H1 (cell line): ENCODE measurements around the gene NT5E. TPM values are rescaled to one million over a fixed set of nuclear protein-coding genes. Genes with fewer than 3 reads are reported as not detected.

Experiments
- CTCF ChIA-PET: fragments of 300-600 bp; sonication (Branson Sonifier 250); formaldehyde crosslinking; loops from one replicate; lab custom pipeline; 2021; ENCODE audit not compliant: partially characterized antibody; lab: Charles Lee
- POLR2A ChIA-PET: fragments of 300-600 bp; sonication (Branson Sonifier 250); formaldehyde crosslinking; loops from one replicate; lab custom pipeline; 2021; ENCODE audit warnings: inconsistent platforms; ENCODE audit not compliant: partially characterized antibody; lab: Charles Lee
- DNase-seq, 2 experiments: peaks; one replicate each; pipeline versions ENCODE4 v3.0.0 to v3.0.0-alpha.2; 2010 to 2022; ENCODE audit warnings: low spot score in 2 of 2, low read depth in 1 of 2, mixed read lengths in 1 of 2
- FAIRE-seq: peaks from 2 replicates; lab custom pipeline; 2011; peaks lifted over from hg19 to GRCh38; lab: Jason Lieb, UNC
- H2AFZ ChIP-seq: 2 replicates; pipeline ENCODE4 v1.8.1; 2012; ENCODE audit warnings: low read length, inconsistent platforms
- H2AK5ac ChIP-seq: 2 replicates; pipeline ENCODE4 v1.6.1; 2013; ENCODE audit warnings: low read depth, low read length
- H2BK120ac ChIP-seq: replicated peaks from 2 replicates; pipeline ENCODE3; 2013; ENCODE audit warnings: low read depth, low read length, inconsistent platforms
- H2BK12ac ChIP-seq: 2 replicates; pipeline ENCODE4 v1.6.1; 2013; ENCODE audit warnings: low read depth, low read length
- H2BK15ac ChIP-seq: 2 replicates; pipeline ENCODE4 v1.6.1; 2013; ENCODE audit warnings: low read length
- H2BK20ac ChIP-seq: 2 replicates; pipeline ENCODE4 v1.6.1; 2013; ENCODE audit warnings: low read length
- H2BK5ac ChIP-seq: 2 replicates; pipeline ENCODE4 v1.6.1; 2013; ENCODE audit warnings: low read depth, low read length
- H3K14ac ChIP-seq: 2 replicates; pipeline ENCODE4 v1.6.1; 2013; ENCODE audit warnings: inconsistent platforms; ENCODE audit not compliant: insufficient read length
- H3K18ac ChIP-seq: 2 replicates; pipeline ENCODE4 v1.6.1; 2013; ENCODE audit warnings: low read length; ENCODE audit errors: extremely low read depth
- H3K23ac ChIP-seq: 2 replicates; pipeline ENCODE4 v1.6.1; 2013; ENCODE audit warnings: inconsistent platforms; ENCODE audit not compliant: insufficient read length
- H3K23me2 ChIP-seq: 2 replicates; pipeline ENCODE4 v1.6.1; 2013; ENCODE audit warnings: low read depth, low read length
- H3K27ac ChIP-seq: 2 replicates; pipeline ENCODE4 v1.6.1; 2011; ENCODE audit warnings: low read depth, low read length, inconsistent platforms
- H3K27me3 ChIP-seq, 4 experiments: replicated peaks in 1 of 4; 1 replicate in 1 of 4; 2 replicates in 3 of 4; pipeline versions ENCODE4 v1.6.1 to v1.8.1; 2011 to 2013; ENCODE audit warnings: low read length in 3 of 4, mild to moderate bottlenecking in 3 of 4, inconsistent platforms in 2 of 4, mixed read lengths in 2 of 4, moderate library complexity in 1 of 4; ENCODE audit not compliant: control insufficient read depth in 3 of 4, insufficient read depth in 3 of 4; ENCODE audit errors: extremely low read depth in 1 of 4
- H3K36me3 ChIP-seq, 4 experiments: 2 replicates each; pipeline versions ENCODE4 v1.6.1 to v1.8.1; 2011 to 2013; ENCODE audit warnings: mild to moderate bottlenecking in 4 of 4, low read length in 3 of 4, moderate library complexity in 2 of 4, control low read depth in 1 of 4, inconsistent platforms in 1 of 4; ENCODE audit not compliant: insufficient read depth in 4 of 4, control insufficient read depth in 2 of 4
- H3K4ac ChIP-seq: replicated peaks from 2 replicates; pipeline ENCODE3; 2013; ENCODE audit warnings: low read length, low read depth, mixed read lengths, inconsistent platforms; ENCODE audit not compliant: insufficient read length
- H3K4me1 ChIP-seq, 4 experiments: replicated peaks in 1 of 4; 1 replicate in 1 of 4; 2 replicates in 3 of 4; pipeline versions ENCODE4 v1.6.1 to v1.8.1; 2011 to 2013; ENCODE audit warnings: low read length in 3 of 4, inconsistent platforms in 2 of 4, mixed read lengths in 1 of 4; ENCODE audit not compliant: insufficient read depth in 4 of 4, control insufficient read depth in 3 of 4
- H3K4me2 ChIP-seq, 2 experiments: 2 replicates each; pipeline versions ENCODE4 v1.6.1 to v1.8.1; 2011 to 2013; ENCODE audit warnings: low read depth in 2 of 2, low read length in 2 of 2, control low read depth in 1 of 2, inconsistent platforms in 1 of 2, mild to moderate bottlenecking in 1 of 2; ENCODE audit not compliant: insufficient read depth in 1 of 2
- H3K4me3 ChIP-seq, 4 experiments: fragments of 200-600, 300-600 bp in 1 of 4; sonication (generic), shearing (Covaris generic), sonication (Bioruptor Twin) in 1 of 4; 2 replicates each; pipeline versions ENCODE4 v1.5.1 to v1.8.1; 2011 to 2016; ENCODE audit warnings: low read length in 4 of 4, low read depth in 3 of 4, control low read depth in 2 of 4, inconsistent platforms in 2 of 4, mild to moderate bottlenecking in 2 of 4, mixed read lengths in 1 of 4, moderate library complexity in 1 of 4; ENCODE audit not compliant: insufficient read depth in 2 of 4; ENCODE audit errors: extremely low read depth in 1 of 4
- H3K56ac ChIP-seq: replicated peaks from 2 replicates; pipeline ENCODE3; 2013; ENCODE audit warnings: low read depth, mild to moderate bottlenecking, mixed read lengths, low read length, inconsistent platforms; ENCODE audit not compliant: insufficient read length
- H3K79me1 ChIP-seq: 2 replicates; pipeline ENCODE4 v1.6.1; 2013; ENCODE audit warnings: low read depth, low read length, control low read depth
- H3K79me2 ChIP-seq, 2 experiments: 2 replicates each; pipeline versions ENCODE4 v1.6.1 to v1.8.1; 2012 to 2013; ENCODE audit warnings: low read length in 2 of 2, mild to moderate bottlenecking in 2 of 2, inconsistent platforms in 1 of 2; ENCODE audit not compliant: insufficient read depth in 2 of 2, control insufficient read depth in 1 of 2
- H3K9ac ChIP-seq, 4 experiments: replicated peaks in 1 of 4; 1 replicate in 1 of 4; 2 replicates in 3 of 4; pipeline versions ENCODE4 v1.6.1 to v1.8.1; 2011 to 2013; ENCODE audit warnings: low read depth in 3 of 4, low read length in 3 of 4, control low read depth in 2 of 4, mild to moderate bottlenecking in 2 of 4, moderate library complexity in 2 of 4, inconsistent platforms in 1 of 4; ENCODE audit errors: extremely low read depth in 1 of 4
- H3K9me3 ChIP-seq, 2 experiments: 2 replicates each; pipeline versions ENCODE4 v1.6.1 to v1.8.1; 2012 to 2013; ENCODE audit warnings: mild to moderate bottlenecking in 2 of 2, moderate library complexity in 2 of 2, control low read depth in 1 of 2, inconsistent platforms in 1 of 2, low read depth in 1 of 2, low read length in 1 of 2, mixed read lengths in 1 of 2; ENCODE audit not compliant: insufficient read depth in 2 of 2
- H4K20me1 ChIP-seq, 2 experiments: replicated peaks in 1 of 2; 2 replicates each; pipeline versions ENCODE3 to v1.8.1; 2011 to 2013; ENCODE audit warnings: inconsistent platforms in 2 of 2, low read length in 2 of 2, mild to moderate bottlenecking in 1 of 2; ENCODE audit not compliant: insufficient read depth in 2 of 2, control insufficient read depth in 1 of 2
- H4K5ac ChIP-seq: 2 replicates; pipeline ENCODE4 v1.6.1; 2013; ENCODE audit warnings: low read length, low read depth, mixed read lengths, inconsistent platforms; ENCODE audit not compliant: insufficient read length
- H4K8ac ChIP-seq: 2 replicates; pipeline ENCODE4 v1.8.0; 2013; ENCODE audit warnings: mild to moderate bottlenecking, moderate library complexity, low read length, inconsistent platforms; ENCODE audit not compliant: insufficient read depth; ENCODE audit errors: extremely low read depth
- H4K91ac ChIP-seq: replicated peaks from 2 replicates; pipeline ENCODE3; 2013; ENCODE audit warnings: low read length, mixed read lengths, inconsistent platforms; ENCODE audit not compliant: insufficient read length
- CREB1 ChIP-seq: IDR thresholded peaks from 2 replicates; pipeline ENCODE4 v1.6.1; 2012; ENCODE audit warnings: inconsistent platforms
- EP300 ChIP-seq, 2 experiments: IDR thresholded peaks; 1 replicate in 1 of 2; 2 replicates in 1 of 2; pipeline ENCODE4 v1.6.1; 2011 to 2012; ENCODE audit warnings: low read depth in 2 of 2, low read length in 2 of 2, mild to moderate bottlenecking in 2 of 2, borderline replicate concordance in 1 of 2, inconsistent platforms in 1 of 2, moderate library complexity in 1 of 2
- HDAC2 ChIP-seq, 2 experiments: fragments of 300-600 bp in 1 of 2; sonication (generic) in 1 of 2; IDR thresholded peaks; 2 replicates each; pipeline ENCODE4 v1.6.1; 2011 to 2012; ENCODE audit warnings: low read depth in 2 of 2, low read length in 2 of 2, mild to moderate bottlenecking in 2 of 2, moderate library complexity in 2 of 2, borderline replicate concordance in 1 of 2, inconsistent platforms in 1 of 2
- JUN ChIP-seq: IDR thresholded peaks from 2 replicates; pipeline ENCODE4 v1.6.1; 2011; ENCODE audit warnings: low read depth, mild to moderate bottlenecking, improper control_type of control experiment, low read length
- KDM5A ChIP-seq: fragments of 200-600 bp; IDR thresholded peaks from 2 replicates; pipeline ENCODE4 v1.7.1; 2012; ENCODE audit warnings: mild to moderate bottlenecking, low read length, inconsistent platforms, mixed read lengths
- RAD21 ChIP-seq, 2 experiments: IDR thresholded peaks in 1 of 2; conservative IDR thresholded peaks in 1 of 2; 2 replicates each; pipeline ENCODE4 v1.6.1; 2011; ENCODE audit warnings: low read depth in 2 of 2, low read length in 2 of 2, improper control_type of control experiment in 1 of 2, inconsistent platforms in 1 of 2, mild to moderate bottlenecking in 1 of 2, moderate library complexity in 1 of 2
- SAP30 ChIP-seq: fragments of 300-600 bp; sonication (generic); IDR thresholded peaks from 2 replicates; pipeline ENCODE4 v1.7.1; 2012; ENCODE audit warnings: low read length, moderate library complexity, mild to moderate bottlenecking, inconsistent platforms; ENCODE audit not compliant: insufficient read depth, insufficient replicate concordance
- SP1 ChIP-seq: IDR thresholded peaks from 2 replicates; pipeline ENCODE4 v1.6.1; 2011; ENCODE audit warnings: low read depth, low read length
- USF2 ChIP-seq: IDR thresholded peaks from 2 replicates; pipeline ENCODE4 v1.6.1; 2011; ENCODE audit warnings: low read length, improper control_type of control experiment
- WGBS, 2 experiments: shearing (Covaris generic) in 1 of 2; methylation state at CpG; one replicate each; pipeline versions ENCODE4 v1.1.6 to v1.1.7; 2013 to 2015; ENCODE audit warnings: low lambda C conversion rate in 2 of 2, mixed read lengths in 2 of 2, inconsistent platforms in 1 of 2, low coverage in 1 of 2, missing lambda C conversion rate in 1 of 2; ENCODE audit not compliant: insufficient replicate concordance in 2 of 2, insufficient coverage in 1 of 2, insufficient read length in 1 of 2; ENCODE audit errors: extremely low coverage in 1 of 2, missing lambda C conversion rate in 1 of 2; 5-methylcytosine and 5-hydroxymethylcytosine counted together
- polyA plus RNA-seq, 7 experiments: library from polyadenylated mRNA; depleted of rRNA in 3 of 7; stranded (reverse) in 5 of 7; unstranded in 2 of 7; fragments of >200 nt in 5 of 7; fragments of 200-250 nt in 2 of 7; gene quantifications; 1 replicate in 5 of 7; 2 replicates in 1 of 7; 4 replicates in 1 of 7; pipeline versions ENCODE4 v1.2.1 to v1.2.3, GENCODE V29; 2011 to 2013; ENCODE audit warnings: missing spikeins in 2 of 7, mixed read lengths in 2 of 7
- total RNA-seq: library from RNA; stranded (reverse); fragmentation: NEBNext Ultra II Directional; extraction: Animal tissue kit (Norgen Biotek cat#: 25700); gene quantifications from 2 replicates; pipeline ENCODE4 v1.2.1, GENCODE V29; 2021
- TF ChIP-seq, protein P1 (sequence below): IDR thresholded peaks from 2 replicates; pipeline ENCODE4 v1.6.1; 2012; ENCODE audit warnings: inconsistent platforms

NT5E gene
- total and polyA plus RNA-seq, 2 of the 8 experiments (the other 6 are each of a cell fraction or from before 2014, with no cell fraction given): 0.74 to 1.5 TPM

- WGBS, 2 experiments: 89% methylated on average over 6 of the region's 6 CpGs; no CpG with 5 or more reads in 1 of the 2 experiments
- H3K79me1 ChIP-seq: no peaks in the 10 kb centered on the region
- no peaks in the 10 kb centered on the region for H3K79me2 ChIP-seq
- H3K9me3 ChIP-seq: no peaks in the 10 kb centered on the region
- no peak for DNase-seq
- H3K9ac ChIP-seq: no peak overlapping the region
- H3K23me2 ChIP-seq: no peaks in the 10 kb centered on the region
- H3K27me3 ChIP-seq: no peaks in the 10 kb centered on the region; a peak in 1 of 7 replicates
- no peak overlapping the region for H3K27ac ChIP-seq
- H3K4me3 ChIP-seq: no peak overlapping the region
- H2AK5ac ChIP-seq: no peak overlapping the region
- H4K91ac ChIP-seq: no peak overlapping the region
- no peak overlapping the region for H3K23ac ChIP-seq
- H3K56ac ChIP-seq: no peak overlapping the region
- H3K14ac ChIP-seq: no peak overlapping the region
- peaks cover 0 to 8% (median 4%) of the 10 kb centered on the region in 4 experiments; a peak in 3 of 7 replicates for H3K4me1 ChIP-seq
- CTCF ChIA-PET: interaction anchor here (0.6 to 3.3 kb wide), 3 partner anchors 18 to 761 kb away, joined by 3 to 11 read pairs (median 3); no protein-coding TSS in a partner anchor
- no peak overlapping the region for H2BK120ac ChIP-seq
- no peak overlapping the region for H3K18ac ChIP-seq
- POLR2A ChIA-PET: no interaction called here
- no peak overlapping the region for H2AFZ ChIP-seq
- H3K4ac ChIP-seq: no peak overlapping the region
- no peak overlapping the region for H2BK12ac ChIP-seq
- H2BK20ac ChIP-seq: no peak overlapping the region
- H3K4me2 ChIP-seq: no peak overlapping the region
- no peaks in the 10 kb centered on the region for H3K36me3 ChIP-seq
- no peak overlapping the region for H4K5ac ChIP-seq
- H2BK5ac ChIP-seq: no peak overlapping the region
- FAIRE-seq: no peak
- H4K8ac ChIP-seq: no peak overlapping the region
- H4K20me1 ChIP-seq: no peaks in the 10 kb centered on the region
- H2BK15ac ChIP-seq: no peak overlapping the region
- TF ChIP-seq HDAC2 (IDR thresholded peaks at IDR 0.05; ENCODE audit: borderline replicate concordance in 1 of 2, low read depth in 2 of 2, low read length in 2 of 2) (no peak), EP300 (IDR thresholded peaks at IDR 0.05; ENCODE audit: borderline replicate concordance in 1 of 2, low read depth in 2 of 2, low read length in 2 of 2) (no peak), CREB1 (no peak), KDM5A (no peak), SAP30 (no peak), SP1 (no peak), USF2 (no peak), RAD21 (IDR thresholded peaks at IDR 0.05 in 1 of 2, conservative IDR thresholded peaks at IDR 0.05 in 1 of 2; ENCODE audit: low read depth in 2 of 2, low read length in 2 of 2) (no peak), JUN (no peak)
- TF ChIP-seq, protein P1, sequence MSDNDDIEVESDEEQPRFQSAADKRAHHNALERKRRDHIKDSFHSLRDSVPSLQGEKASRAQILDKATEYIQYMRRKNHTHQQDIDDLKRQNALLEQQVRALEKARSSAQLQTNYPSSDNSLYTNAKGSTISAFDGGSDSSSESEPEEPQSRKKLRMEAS: no peak
Observed at GRCh38 chr6:85401186-85402021, 48.5 kb upstream of the NT5E start.
